IMR-90 (cell line): ENCODE data around the gene PRKACA. TPM values are rescaled to one million over a fixed set of nuclear protein-coding genes. Genes with fewer than 3 reads are reported as not detected.

Experiments
- ATAC-seq: fragments of 200-7000 bp; cut with Tn5 transposase; 2 replicates; pipeline ENCODE4 v1.9.1; 2020; ENCODE audit warnings: low read depth, mild to moderate bottlenecking, moderate library complexity
- BruUV-seq: library from RNA; stranded (reverse); fragments of 400-500 nt; replicated peaks from 2 replicates; lab custom pipeline; 2021; lab: Mats Ljungman, UMichigan
- CTCF ChIA-PET: fragments of 300-600 bp; formaldehyde crosslinking; extraction: SDS; loops from one replicate; lab custom pipeline; 2021; ENCODE audit warnings: antibody characterized with exemption; lab: Yijun Ruan, JAX
- POLR2A ChIA-PET: fragments of 300-600 bp; sonication (Branson Sonifier 250); formaldehyde crosslinking; loops from one replicate; lab custom pipeline; 2022; ENCODE audit warnings: antibody characterized with exemption; ENCODE audit not compliant: unreplicated experiment; lab: Charles Lee
- DNase-seq: peaks from one replicate; pipeline ENCODE4 v3.0.0; 2013
- H2AFZ ChIP-seq: replicated peaks from 2 replicates; pipeline ENCODE3; 2013; ENCODE audit warnings: low read length, mild to moderate bottlenecking; ENCODE audit not compliant: poor library complexity
- H2AK5ac ChIP-seq: 2 replicates; pipeline ENCODE4 v1.6.1; 2013; ENCODE audit warnings: low read depth, low read length, inconsistent platforms
- H2AK9ac ChIP-seq: replicated peaks from 2 replicates; pipeline ENCODE3; 2013; ENCODE audit warnings: mild to moderate bottlenecking, low read depth, low read length, moderate library complexity; ENCODE audit not compliant: poor library complexity
- H2BK120ac ChIP-seq: 2 replicates; pipeline ENCODE4 v1.6.1; 2013; ENCODE audit warnings: low read depth, low read length, inconsistent platforms
- H2BK15ac ChIP-seq: 3 replicates; pipeline ENCODE4 v1.6.1; 2013; ENCODE audit warnings: low read depth, low read length, inconsistent platforms
- H2BK20ac ChIP-seq: 2 replicates; pipeline ENCODE4 v1.6.1; 2013; ENCODE audit warnings: low read depth, mild to moderate bottlenecking, inconsistent platforms, low read length, moderate library complexity
- H2BK5ac ChIP-seq: 2 replicates; pipeline ENCODE4 v1.6.1; 2013; ENCODE audit warnings: mild to moderate bottlenecking, low read depth, low read length, inconsistent platforms; ENCODE audit not compliant: poor library complexity, severe bottlenecking
- H3K14ac ChIP-seq: replicated peaks from 2 replicates; pipeline ENCODE4 v1.6.1; 2013; ENCODE audit warnings: low read depth, low read length, inconsistent platforms
- H3K18ac ChIP-seq: 2 replicates; pipeline ENCODE4 v1.6.1; 2013; ENCODE audit warnings: low read depth, low read length, control low read depth
- H3K23ac ChIP-seq: 2 replicates; pipeline ENCODE4 v1.6.1; 2013; ENCODE audit warnings: low read depth, low read length, inconsistent platforms
- H3K27ac ChIP-seq: 2 replicates; pipeline ENCODE4 v1.5.1; 2013; ENCODE audit warnings: mild to moderate bottlenecking, control low read depth, low read length; ENCODE audit not compliant: insufficient read depth
- H3K27me3 ChIP-seq: 2 replicates; pipeline ENCODE4 v1.6.1; 2013; ENCODE audit warnings: low read length; ENCODE audit not compliant: control insufficient read depth, insufficient read depth
- H3K36me3 ChIP-seq: 2 replicates; pipeline ENCODE4 v1.6.1; 2013; ENCODE audit warnings: low read length, mixed read lengths; ENCODE audit not compliant: control insufficient read depth, insufficient read depth
- H3K4ac ChIP-seq: 2 replicates; pipeline ENCODE4 v1.6.1; 2013; ENCODE audit warnings: low read depth, low read length, inconsistent platforms
- H3K4me1 ChIP-seq: 2 replicates; pipeline ENCODE4 v1.6.1; 2013; ENCODE audit warnings: low read length, mixed read lengths; ENCODE audit not compliant: control insufficient read depth, insufficient read depth
- H3K4me2 ChIP-seq: 2 replicates; pipeline ENCODE4 v1.6.1; 2013; ENCODE audit warnings: low read depth, mild to moderate bottlenecking, control low read depth, low read length, moderate library complexity
- H3K4me3 ChIP-seq: 2 replicates; pipeline ENCODE4 v1.5.1; 2013; ENCODE audit warnings: low read depth, mild to moderate bottlenecking, control low read depth, low read length, moderate library complexity; ENCODE audit not compliant: insufficient read depth
- H3K56ac ChIP-seq: 2 replicates; pipeline ENCODE4 v1.6.1; 2013; ENCODE audit warnings: low read length, inconsistent platforms; ENCODE audit not compliant: insufficient read depth; ENCODE audit errors: extremely low read depth
- H3K79me1 ChIP-seq, 2 experiments: 2 replicates each; pipeline ENCODE4 v1.6.1; 2013; ENCODE audit warnings: low read length in 2 of 2, inconsistent platforms in 1 of 2, low read depth in 1 of 2
- H3K9ac ChIP-seq: 2 replicates; pipeline ENCODE4 v1.6.1; 2013; ENCODE audit warnings: low read depth, low read length, control low read depth
- H3K9me1 ChIP-seq: 2 replicates; pipeline ENCODE4 v1.6.1; 2013; ENCODE audit warnings: low read length, inconsistent platforms; ENCODE audit not compliant: insufficient read depth
- H3K9me3 ChIP-seq: 2 replicates; pipeline ENCODE4 v1.6.1; 2013; ENCODE audit warnings: low read length; ENCODE audit not compliant: control insufficient read depth, insufficient read depth
- H4K20me1 ChIP-seq: 2 replicates; pipeline ENCODE4 v1.6.1; 2013; ENCODE audit warnings: low read length, inconsistent platforms; ENCODE audit not compliant: insufficient read depth
- H4K5ac ChIP-seq: 2 replicates; pipeline ENCODE4 v1.6.1; 2013; ENCODE audit warnings: mild to moderate bottlenecking, low read depth, low read length, control low read depth
- H4K8ac ChIP-seq, 2 experiments: 2 replicates each; pipeline ENCODE4 v1.6.1; 2013; ENCODE audit warnings: low read depth in 2 of 2, low read length in 2 of 2, control low read depth in 1 of 2, inconsistent platforms in 1 of 2
- H4K91ac ChIP-seq: 2 replicates; pipeline ENCODE4 v1.6.1; 2013; ENCODE audit warnings: low read depth, low read length, inconsistent platforms; ENCODE audit not compliant: insufficient read depth
- CHD1 ChIP-seq: IDR thresholded peaks from 2 replicates; pipeline ENCODE4 v1.6.1; 2012; ENCODE audit warnings: low read depth, low read length, improper control_type of control experiment
- RCOR1 ChIP-seq: IDR thresholded peaks from 2 replicates; pipeline ENCODE4 v1.6.1; 2012; ENCODE audit warnings: mild to moderate bottlenecking, low read length, improper control_type of control experiment; ENCODE audit not compliant: insufficient replicate concordance
- SMC3 ChIP-seq: fragments of 150-350 bp; IDR thresholded peaks from 2 replicates; pipeline ENCODE4 v1.6.1; 2016; ENCODE audit warnings: low read depth, mild to moderate bottlenecking, antibody characterized with exemption, low read length, moderate library complexity
- WGBS, 2 experiments: methylation state at CpG; one replicate each; pipeline versions ENCODE4 v1.1.5 to v1.1.7; 2013; ENCODE audit warnings: missing lambda C conversion rate in 2 of 2; ENCODE audit not compliant: insufficient read length in 1 of 2; ENCODE audit errors: extremely low coverage in 2 of 2; 5-methylcytosine and 5-hydroxymethylcytosine counted together
- dilution Hi-C: fragments of 300-500 bp; cut with HindIII; formaldehyde crosslinking; loops from one replicate; pipeline ENCODE4 v1.14.3; 2018; ENCODE audit warnings: low sequenced_read_pairs; ENCODE audit not compliant: unreplicated experiment
- in situ Hi-C: fragments of 300-500 bp; cut with MboI; formaldehyde crosslinking; loops from 3 replicates; pipeline ENCODE4 v1.14.3; 2019; ENCODE audit warnings: low sequenced_read_pairs, inconsistent platforms, mixed read lengths
- intact Hi-C: fragments of 100-400 bp; cut with micrococcal nuclease; formaldehyde crosslinking; loops from 2 replicates; pipeline ENCODE4 v1.10.0; 2022
- polyA plus RNA-seq, 3 experiments: library from polyadenylated mRNA; depleted of rRNA; stranded (reverse); fragments of >200 nt; gene quantifications; 2 replicates each; pipeline ENCODE4 v1.2.3, GENCODE V29; 2012; ENCODE audit warnings: low replicate concordance in 1 of 3
- total RNA-seq: library from RNA; depleted of rRNA; stranded (reverse); fragments of >200 nt; gene quantifications from 2 replicates; pipeline ENCODE4 v1.2.3, GENCODE V29; 2012

The PRKACA gene
- total and polyA plus RNA-seq, 2 of the 4 experiments (the other 2 are of a cell fraction), result 18.1 to 94.5 TPM

DNA sequence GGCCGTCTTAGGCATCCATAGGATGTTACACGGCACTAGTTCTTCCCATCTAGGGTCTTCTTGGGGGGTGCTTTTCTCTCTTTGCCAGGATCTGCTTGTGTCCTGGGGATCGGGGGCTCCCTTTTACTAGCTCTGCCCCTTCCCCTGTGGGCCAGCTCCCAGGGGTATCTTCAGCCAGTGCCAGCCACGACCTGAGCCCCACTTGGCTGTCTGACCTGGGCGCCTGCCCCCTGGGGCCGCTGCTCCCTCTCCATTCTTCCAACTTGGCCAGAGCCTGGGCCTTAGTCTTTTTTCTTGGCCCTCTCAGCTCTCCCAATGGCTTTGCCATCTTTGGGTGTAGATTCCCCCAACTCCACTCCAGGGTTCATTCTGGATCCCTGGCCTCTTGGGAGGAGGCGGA is 3.1 kb downstream of the PRKACA start:
- Histone ChIP-seq H3K27ac (no peak overlapping the region), H3K27me3 (no peaks in the 10 kb centered on the region), H3K36me3 (no peaks in the 10 kb centered on the region), H3K4me2 (no peak overlapping the region), H3K56ac (no peak overlapping the region), H2BK120ac (no peak overlapping the region), H4K8ac (no peak overlapping the region; a peak in 1 of 4 replicates), H4K91ac (no peak overlapping the region), H2BK5ac (no peak overlapping the region), H2AK5ac (no peak overlapping the region), H3K23ac (no peak overlapping the region), H2AFZ (no peak overlapping the region), H4K20me1 (peaks cover 8% of the 10 kb centered on the region), H4K5ac (no peak overlapping the region), H3K18ac (no peak overlapping the region), H3K9me3 (no peaks in the 10 kb centered on the region), H3K79me1 (peaks cover 10 to 77% of the 10 kb centered on the region in 2 experiments), H3K4me1 (peaks cover 23% of the 10 kb centered on the region), H2BK20ac (no peak overlapping the region), H3K9me1 (peaks cover 17% of the 10 kb centered on the region; the same call in 1 of the 2 replicates), H2BK15ac (no peak overlapping the region), H3K9ac (no peak overlapping the region), H2AK9ac (no peak overlapping the region), H3K4me3 (no peak overlapping the region), H3K14ac (no peak overlapping the region), H3K4ac (no peak overlapping the region)
- in situ Hi-C loops, result no loop called here
- TF ChIP-seq RCOR1 (no peak), SMC3 (no peak), CHD1 (no peak)
- DNase-seq, result no peak
- dilution Hi-C loops, result no loop called here
- ChIA-PET POLR2A (no interaction called here), CTCF (interaction anchor here (1.3 kb wide), 1 partner anchor 42 kb away, joined by 3 read pairs; the partner anchor contains the start of gene MISP3)
- intact Hi-C loops, result no loop called here
- no TSS peak for BruUV-seq
- WGBS, 2 experiments, result 93% methylated on average over 2 of the region's 7 CpGs; no CpG with 5 or more reads in 1 of the 2 experiments
- ATAC-seq, result no peak
